ENCODE results near the gene TMX3.

- TF ChIP-seq YY1 (IDR thresholded peaks at IDR 0.05; ENCODE audit: insufficient read depth, insufficient read length) (no peak), ZNF274 (IDR thresholded peaks at IDR 0.05; ENCODE audit: low read depth, low read length) (no peak)
Measured at GRCh38 chr18:68642003-68642402, 72.9 kb downstream of the TMX3 start.
